Brain microvascular endothelial cell (primary cell): Measurements from ENCODE around the gene PCLO.
"Not testable (repeated sequence)": the region's sequence is repeated elsewhere in the genome, so short reads cannot be mapped to it uniquely, and the experiment has no call there.

ENCODE experiments used
- DNase-seq: peaks from one replicate; pipeline ENCODE4 v3.0.0-alpha.2; 2020
- H3K27ac ChIP-seq: fragments of 250-450 bp; sonication (Bioruptor Pico); 2 replicates; pipeline ENCODE4 v1.5.1; 2020; ENCODE audit warnings: mild to moderate bottlenecking, moderate library complexity
- H3K27me3 ChIP-seq: fragments of 250-450 bp; sonication (Bioruptor Pico); replicated peaks from 2 replicates; pipeline ENCODE4 v1.5.1; 2020; ENCODE audit warnings: mild to moderate bottlenecking
- H3K36me3 ChIP-seq: fragments of 250-450 bp; sonication (Bioruptor Pico); replicated peaks from 2 replicates; pipeline ENCODE4 v1.5.1; 2020; ENCODE audit warnings: mild to moderate bottlenecking
- H3K4me3 ChIP-seq: 2 replicates; pipeline ENCODE4 v1.5.1; 2011; ENCODE audit warnings: low read depth, mild to moderate bottlenecking, control low read depth, low read length, moderate library complexity
- in situ Hi-C: cut with HindIII; loops from 2 replicates; pipeline ENCODE4 v1.10.0; 2017; ENCODE audit warnings: low sequenced_read_pairs, low pct_ligation_motif_present
- TF ChIP-seq, protein P1 (sequence below): IDR thresholded peaks from 2 replicates; pipeline ENCODE4 v1.5.1; 2011; ENCODE audit warnings: low read depth, mild to moderate bottlenecking, moderate library complexity, low read length, control low read depth, inconsistent platforms; ENCODE audit errors: missing control alignments

PCLO gene

DNA sequence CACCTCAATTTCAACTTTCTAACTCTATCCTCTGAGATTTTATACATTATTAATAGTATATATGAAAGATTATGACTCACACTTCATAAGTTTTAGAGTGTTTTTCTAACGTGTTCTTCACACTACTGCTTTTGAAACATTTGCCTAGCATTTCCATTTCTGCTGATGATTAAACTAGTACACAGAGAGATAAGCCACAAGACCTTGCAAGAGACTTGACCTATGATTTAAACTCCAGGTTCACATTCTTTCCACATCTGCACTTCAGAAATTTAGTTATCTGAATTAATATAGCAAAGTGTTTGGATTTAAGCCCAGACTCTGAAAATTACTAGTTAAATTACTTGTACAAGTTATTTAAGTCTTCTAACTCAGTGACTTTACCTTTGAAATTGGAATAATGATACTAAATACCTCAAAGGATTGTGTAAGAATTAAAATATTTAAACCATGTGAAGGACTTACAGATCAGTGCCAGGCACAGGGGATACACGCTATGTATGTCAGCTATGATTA lies 66.6 kb downstream of the PCLO start:
- Histone ChIP-seq H3K4me3 (no peak overlapping the region), H3K36me3 (no peaks in the 10 kb centered on the region), H3K27ac (no peak overlapping the region), H3K27me3 (no peaks in the 10 kb centered on the region)
- DNase-seq = no peak
- in situ Hi-C loops = no loop called here
- TF ChIP-seq, protein P1, sequence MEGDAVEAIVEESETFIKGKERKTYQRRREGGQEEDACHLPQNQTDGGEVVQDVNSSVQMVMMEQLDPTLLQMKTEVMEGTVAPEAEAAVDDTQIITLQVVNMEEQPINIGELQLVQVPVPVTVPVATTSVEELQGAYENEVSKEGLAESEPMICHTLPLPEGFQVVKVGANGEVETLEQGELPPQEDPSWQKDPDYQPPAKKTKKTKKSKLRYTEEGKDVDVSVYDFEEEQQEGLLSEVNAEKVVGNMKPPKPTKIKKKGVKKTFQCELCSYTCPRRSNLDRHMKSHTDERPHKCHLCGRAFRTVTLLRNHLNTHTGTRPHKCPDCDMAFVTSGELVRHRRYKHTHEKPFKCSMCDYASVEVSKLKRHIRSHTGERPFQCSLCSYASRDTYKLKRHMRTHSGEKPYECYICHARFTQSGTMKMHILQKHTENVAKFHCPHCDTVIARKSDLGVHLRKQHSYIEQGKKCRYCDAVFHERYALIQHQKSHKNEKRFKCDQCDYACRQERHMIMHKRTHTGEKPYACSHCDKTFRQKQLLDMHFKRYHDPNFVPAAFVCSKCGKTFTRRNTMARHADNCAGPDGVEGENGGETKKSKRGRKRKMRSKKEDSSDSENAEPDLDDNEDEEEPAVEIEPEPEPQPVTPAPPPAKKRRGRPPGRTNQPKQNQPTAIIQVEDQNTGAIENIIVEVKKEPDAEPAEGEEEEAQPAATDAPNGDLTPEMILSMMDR = no peak

DNA sequence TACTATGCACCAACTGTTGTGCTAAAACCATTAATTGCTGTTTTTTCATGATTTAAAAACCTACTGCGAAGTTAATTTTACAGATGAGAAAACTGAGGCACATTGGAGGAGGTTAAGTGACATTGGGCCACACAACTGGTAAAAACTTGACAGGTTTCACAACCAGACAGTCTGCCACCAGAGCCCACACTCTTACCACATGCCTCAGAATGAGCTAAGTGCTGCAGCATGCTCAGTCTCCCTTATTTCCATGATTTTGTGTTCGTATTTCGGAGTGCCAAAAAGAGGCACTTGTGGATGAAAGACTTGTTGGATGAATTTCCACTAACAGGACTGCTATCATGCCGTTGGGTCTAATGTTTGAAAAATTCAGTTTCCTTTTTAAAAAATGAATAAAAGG lies 77.4 kb downstream of the PCLO start:
- Histone ChIP-seq H3K4me3 (no peak overlapping the region), H3K27me3 (no peaks in the 10 kb centered on the region), H3K27ac (no peak overlapping the region), H3K36me3 (no peaks in the 10 kb centered on the region)
- in situ Hi-C loops = no loop called here
- DNase-seq = no peak
- TF ChIP-seq, protein P1 = no peak

DNA sequence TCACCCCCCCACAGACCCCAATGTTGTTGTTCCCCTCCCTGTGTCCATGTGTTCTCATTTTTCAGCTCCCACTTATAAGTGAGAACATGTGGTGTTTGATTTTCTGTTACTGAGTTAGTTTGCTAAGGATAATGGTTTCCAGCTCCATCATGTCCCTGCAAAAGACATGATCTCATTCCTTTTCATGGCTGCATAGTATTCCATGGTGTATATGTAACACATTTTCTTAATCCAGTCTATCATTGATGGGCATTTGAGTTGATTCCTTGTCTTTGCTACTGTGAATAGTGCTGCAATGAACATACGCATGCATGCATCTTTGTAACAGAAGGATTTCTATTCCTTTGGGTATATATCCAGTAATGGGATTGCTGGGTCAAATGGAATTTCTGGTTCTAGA lies 82.8 kb downstream of the PCLO start:
- H3K4me3 ChIP-seq, H3K27me3 ChIP-seq, H3K36me3 ChIP-seq, DNase-seq, H3K27ac ChIP-seq, in situ Hi-C loops: not testable (repeated sequence)

DNA sequence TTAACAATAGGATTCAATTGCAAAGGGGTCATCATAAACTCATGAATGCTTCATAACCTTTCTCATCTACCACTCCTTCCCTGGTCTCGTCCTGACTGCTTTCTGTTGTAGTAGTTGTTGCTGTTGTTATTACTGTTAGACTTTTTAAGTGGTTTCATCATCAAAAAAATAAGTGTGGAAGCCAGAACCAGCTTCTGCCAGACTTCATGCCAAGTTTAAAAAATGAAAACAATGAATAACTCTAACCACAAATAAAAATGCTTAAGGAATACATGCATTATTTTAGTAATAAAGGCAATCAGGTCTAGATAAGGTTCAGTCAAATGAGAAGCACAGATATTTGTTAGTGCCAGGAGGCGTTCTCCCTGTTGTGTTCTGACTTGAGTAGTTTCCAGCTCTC lies 85.4 kb downstream of the PCLO start:
- in situ Hi-C loops = no loop called here

DNA sequence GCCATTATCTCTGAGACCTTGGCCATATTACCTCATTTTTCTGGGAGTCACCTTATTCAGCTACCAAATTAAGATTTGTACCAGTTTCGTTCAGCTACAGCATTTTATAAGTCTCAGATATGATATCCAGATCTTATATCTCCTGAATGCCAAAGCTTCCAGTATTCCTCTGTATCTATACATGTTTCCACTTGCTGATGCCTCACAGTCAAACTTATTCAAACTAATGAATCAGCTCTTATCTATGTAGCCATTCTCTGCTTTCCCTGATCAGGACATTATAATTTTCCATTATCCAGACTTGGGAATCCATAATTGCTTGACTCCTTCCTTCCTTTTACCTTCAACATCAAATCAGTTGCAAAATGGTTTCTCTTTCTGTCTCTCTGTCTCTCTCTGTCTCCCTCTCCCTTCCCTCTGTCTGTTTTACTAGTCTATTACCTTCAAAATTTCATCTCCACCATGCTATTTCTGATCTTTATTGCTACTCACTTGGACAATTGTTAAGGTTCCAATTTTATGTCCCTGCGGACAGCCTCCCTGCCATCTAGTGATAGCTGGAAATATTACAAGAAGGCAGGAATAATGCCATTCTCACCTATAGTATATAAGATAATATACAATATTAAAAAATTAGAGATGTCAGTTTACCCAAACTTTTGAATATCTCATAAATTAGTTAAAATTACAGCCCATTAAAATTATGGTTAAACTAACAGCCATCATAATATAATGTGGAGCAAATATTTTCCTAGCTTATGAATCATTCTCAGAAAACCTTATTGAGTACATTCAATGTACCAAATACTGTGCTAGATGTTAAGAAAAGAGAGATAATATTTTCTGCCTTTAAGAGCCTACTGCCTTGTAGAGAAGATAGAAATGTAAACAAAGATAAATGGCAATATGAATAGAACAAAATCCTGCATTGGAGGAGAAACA lies 89.8 kb downstream of the PCLO start:
- no peak overlapping the region for H3K4me3 ChIP-seq
- H3K27me3 ChIP-seq = no peaks in the 10 kb centered on the region
- no peak overlapping the region for H3K27ac ChIP-seq
- H3K36me3 ChIP-seq = no peaks in the 10 kb centered on the region
- peak; percentile 2 for DNase-seq
- TF ChIP-seq, protein P1 = peak; percentile 60
- in situ Hi-C loops = no loop called here

More for the DNA sequence above, 85.4 kb downstream of the PCLO start:
- H3K36me3 ChIP-seq = no peaks in the 10 kb centered on the region
- TF ChIP-seq, protein P1 = no peak
- H3K4me3 ChIP-seq = no peak overlapping the region
- H3K27me3 ChIP-seq = no peaks in the 10 kb centered on the region
- H3K27ac ChIP-seq = no peak overlapping the region
- peak; percentile 2 for DNase-seq

DNA sequence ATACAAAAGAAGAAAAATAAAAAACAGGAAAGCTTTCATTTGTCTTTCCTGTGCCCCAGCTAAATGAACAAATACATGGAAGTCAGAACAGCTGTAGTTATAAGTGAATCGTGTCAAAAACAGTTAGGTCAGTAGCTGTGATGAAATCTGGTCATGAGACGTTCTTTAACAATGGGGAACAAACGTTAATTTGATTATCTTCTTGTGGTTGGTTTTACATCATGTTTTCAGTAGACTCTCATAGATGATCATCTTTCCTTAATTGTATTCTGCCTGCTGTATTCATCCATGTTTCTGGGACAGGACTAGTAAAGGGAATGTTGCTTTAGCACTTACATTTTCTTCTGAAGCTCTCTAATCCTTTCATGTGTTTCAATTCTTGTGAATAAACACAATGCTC lies 97.0 kb downstream of the PCLO start:
- no peak for DNase-seq
- H3K36me3 ChIP-seq = no peaks in the 10 kb centered on the region
- no peak overlapping the region for H3K27ac ChIP-seq
- no peak overlapping the region for H3K4me3 ChIP-seq
- in situ Hi-C loops = no loop called here
- no peaks in the 10 kb centered on the region for H3K27me3 ChIP-seq
- TF ChIP-seq, protein P1 = no peak
